Fibroblast of skin of scalp (primary cell): Measurements from ENCODE around the gene PJA1. TPM values are rescaled to one million over a fixed set of nuclear protein-coding genes. Genes with fewer than 3 reads are reported as not detected.

Experiments
- DNase-seq: peaks from one replicate; pipeline ENCODE4 v3.0.0-alpha.2; 2013
- polyA plus RNA-seq, 2 experiments: library from polyadenylated mRNA; unstranded; fragments of 120-200 nt; gene quantifications; one replicate each; pipeline ENCODE4 v1.2.1, GENCODE V29; 2013; ENCODE audit not compliant: insufficient read length in 2 of 2

The PJA1 gene, protein sequence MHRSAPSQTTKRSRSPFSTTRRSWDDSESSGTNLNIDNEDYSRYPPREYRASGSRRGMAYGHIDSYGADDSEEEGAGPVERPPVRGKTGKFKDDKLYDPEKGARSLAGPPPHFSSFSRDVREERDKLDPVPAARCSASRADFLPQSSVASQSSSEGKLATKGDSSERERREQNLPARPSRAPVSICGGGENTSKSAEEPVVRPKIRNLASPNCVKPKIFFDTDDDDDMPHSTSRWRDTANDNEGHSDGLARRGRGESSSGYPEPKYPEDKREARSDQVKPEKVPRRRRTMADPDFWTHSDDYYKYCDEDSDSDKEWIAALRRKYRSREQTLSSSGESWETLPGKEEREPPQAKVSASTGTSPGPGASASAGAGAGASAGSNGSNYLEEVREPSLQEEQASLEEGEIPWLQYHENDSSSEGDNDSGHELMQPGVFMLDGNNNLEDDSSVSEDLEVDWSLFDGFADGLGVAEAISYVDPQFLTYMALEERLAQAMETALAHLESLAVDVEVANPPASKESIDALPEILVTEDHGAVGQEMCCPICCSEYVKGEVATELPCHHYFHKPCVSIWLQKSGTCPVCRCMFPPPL
- 50.4 TPM for polyA plus RNA-seq (2013, experiment 1 of 2; ENCODE audit: insufficient read length)
- polyA plus RNA-seq (2013, experiment 2 of 2; ENCODE audit: insufficient read length), result 55.6 TPM

DNA sequence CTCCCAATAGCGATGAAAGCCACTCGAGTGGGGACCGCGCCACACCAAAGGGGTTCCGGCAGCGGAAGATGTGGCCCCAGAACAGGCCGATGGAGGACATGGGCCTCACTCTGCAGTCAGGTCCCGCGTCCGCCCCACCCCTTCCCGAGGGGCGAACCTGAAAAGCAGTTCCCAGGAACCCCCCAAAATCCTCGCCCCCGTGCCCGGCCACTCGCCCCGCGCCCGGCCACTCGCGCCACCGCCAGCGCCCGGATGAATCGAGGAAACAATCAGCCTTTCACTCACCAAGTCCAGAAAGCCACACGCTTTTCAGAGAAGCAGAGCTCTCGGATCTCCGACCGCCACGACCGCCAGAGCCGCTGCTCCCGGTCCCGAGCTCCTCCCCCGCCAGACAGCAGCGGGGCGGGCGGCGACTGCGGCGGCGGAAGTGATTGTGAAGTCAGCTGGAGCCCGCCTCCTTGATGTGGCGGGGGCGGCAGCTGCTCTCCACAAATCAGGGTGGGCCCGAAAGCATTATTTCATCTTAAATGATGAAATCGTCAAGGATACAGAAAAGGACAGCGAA lies at the start of gene PJA1:
Gene PJA1 (minus strand): TSS at position 367 of the 565 bp plus-strand sequence. CDS start 2,380 bp downstream, outside the sequence.
- peak; percentile 81 for DNase-seq

DNA sequence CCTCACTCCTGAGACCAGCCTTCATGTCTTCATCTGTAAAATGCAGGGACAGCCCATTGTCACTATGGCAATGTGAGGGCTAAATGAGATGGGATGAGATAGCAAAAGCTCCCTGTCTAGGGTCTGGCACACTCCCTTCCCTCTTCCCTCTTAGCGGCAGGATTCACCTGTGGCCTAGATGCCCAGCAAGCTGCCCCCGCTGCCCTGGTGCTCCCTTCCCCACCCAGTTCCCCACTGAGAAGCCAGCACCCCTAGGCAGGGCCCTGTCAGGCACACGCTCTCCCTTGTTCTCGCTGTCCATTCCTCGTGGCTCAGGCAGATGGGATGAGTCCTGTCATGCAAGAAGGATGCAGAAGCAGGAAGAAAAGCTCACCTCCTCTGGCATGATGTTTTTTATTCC lies 49.2 kb upstream of the PJA1 start:
- no peak for DNase-seq

DNA sequence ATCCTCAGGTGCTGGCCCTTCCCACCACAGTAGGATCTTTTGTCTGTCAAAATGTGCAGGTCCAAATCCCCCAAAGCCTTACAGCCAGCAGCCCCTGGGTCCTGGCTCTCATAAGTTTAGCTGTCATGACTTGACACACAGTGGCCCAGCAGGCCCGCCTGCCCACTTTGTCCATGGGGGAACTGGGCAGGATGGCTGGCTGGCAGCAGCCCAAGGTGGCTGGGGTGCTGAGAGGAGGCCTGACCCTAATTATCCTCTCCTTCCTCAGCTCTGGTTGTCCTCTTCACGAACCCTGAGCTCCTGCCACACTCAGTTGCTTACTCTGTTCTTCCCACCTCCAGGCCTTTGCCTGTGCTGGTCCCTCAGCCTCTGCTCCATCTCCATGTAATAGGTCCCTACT lies 46.4 kb upstream of the PJA1 start:
- DNase-seq, result no peak

DNA sequence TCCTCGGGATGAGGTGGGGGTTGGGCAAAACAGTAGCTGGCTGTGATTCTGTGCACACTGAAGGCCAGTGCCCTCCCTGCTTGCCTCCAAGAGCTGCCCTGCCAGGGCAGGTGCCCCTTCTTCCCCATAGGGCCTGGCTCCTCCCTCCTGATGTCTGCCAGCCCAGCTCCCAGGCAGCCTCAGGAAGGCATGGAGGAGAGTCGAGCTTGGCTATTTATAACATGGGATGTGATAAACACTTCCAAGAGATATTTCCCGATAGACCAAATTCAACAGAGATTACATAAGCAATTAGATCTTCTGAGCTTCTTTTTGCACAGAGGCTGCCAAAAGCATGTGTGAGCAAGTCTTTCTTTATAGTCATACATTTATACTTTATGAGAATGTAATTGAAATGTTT lies 45.3 kb upstream of the PJA1 start:
- no peak for DNase-seq

DNA sequence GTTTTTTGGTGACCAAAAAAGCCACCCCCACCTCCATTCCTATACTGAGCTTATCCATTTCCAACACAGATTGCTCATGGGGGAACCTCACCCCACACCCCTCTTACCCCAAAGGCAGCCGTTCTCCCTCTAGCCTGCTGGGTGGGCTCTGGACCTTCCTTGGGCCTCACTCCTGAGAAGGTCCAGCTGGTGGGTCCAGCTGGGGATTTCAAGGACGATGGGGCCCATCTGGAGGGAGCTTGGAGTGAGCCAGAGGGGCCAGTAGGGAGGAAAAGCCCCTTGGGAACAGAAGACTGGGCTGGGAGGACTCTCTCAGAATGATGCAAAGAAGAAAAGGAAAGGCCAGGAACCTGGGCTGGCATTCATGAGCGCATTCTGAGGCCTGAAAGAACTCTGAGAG lies 42.0 kb upstream of the PJA1 start:
- no peak for DNase-seq

DNA sequence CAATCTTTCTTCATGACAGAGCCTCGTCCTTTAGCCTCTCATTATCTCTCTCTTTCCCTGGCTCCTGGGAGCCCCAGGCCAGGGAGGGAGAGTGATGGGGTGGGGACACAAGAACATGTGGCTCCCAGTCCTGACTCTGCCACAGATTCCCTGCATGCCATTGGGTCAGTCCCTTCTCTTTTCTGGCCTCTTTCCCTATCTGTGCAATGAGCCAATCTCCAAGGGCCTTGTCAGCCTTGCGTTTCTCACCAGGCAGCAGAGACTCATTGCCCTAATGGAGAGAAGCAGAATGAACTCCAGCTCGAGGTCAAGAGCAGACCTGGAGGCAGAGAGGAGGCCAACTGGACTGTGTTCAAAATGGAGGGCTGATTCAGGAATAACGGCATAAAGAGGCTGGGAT lies 38.4 kb upstream of the PJA1 start:
- DNase-seq, result no peak

DNA sequence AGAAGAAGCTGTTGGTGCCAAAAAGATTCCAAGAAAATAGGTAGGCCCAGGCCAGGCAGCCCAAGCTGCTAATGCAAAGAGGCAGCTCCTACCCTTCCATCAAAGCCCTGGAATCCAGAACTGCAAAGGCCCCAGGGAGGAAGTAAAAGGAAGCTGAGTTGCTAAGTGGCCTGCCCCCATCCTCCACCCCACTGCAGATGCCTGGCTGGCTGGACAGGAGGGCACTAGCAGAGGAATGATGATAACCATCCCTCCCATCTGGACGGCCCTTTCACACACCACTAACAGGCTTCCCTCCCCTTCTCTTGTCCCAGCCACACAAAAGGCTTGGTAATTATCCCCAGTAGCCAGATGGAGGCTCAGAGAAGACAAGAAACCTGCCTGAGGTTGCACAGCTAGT lies 32.4 kb upstream of the PJA1 start:
- DNase-seq, result no peak

DNA sequence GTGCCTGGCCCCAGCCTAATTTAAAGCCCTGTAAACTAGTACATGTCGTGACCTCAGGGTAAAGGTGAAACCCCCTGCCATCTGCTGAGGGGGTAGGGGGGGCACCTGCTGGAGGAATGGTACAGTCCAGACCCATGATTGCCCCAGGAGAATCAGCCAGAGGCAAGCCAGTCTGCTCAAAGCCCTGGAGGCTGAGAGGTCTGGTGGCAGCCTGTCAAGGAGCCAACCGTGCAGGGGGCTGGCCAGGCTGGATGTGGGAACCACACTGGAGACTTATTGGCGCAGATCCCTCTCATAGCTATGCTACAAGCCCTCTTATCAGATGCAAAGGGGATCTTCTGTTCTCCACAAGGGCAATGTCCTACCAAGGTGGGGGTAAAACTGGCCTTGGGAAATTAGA lies 31.4 kb upstream of the PJA1 start:
- no peak for DNase-seq

DNA sequence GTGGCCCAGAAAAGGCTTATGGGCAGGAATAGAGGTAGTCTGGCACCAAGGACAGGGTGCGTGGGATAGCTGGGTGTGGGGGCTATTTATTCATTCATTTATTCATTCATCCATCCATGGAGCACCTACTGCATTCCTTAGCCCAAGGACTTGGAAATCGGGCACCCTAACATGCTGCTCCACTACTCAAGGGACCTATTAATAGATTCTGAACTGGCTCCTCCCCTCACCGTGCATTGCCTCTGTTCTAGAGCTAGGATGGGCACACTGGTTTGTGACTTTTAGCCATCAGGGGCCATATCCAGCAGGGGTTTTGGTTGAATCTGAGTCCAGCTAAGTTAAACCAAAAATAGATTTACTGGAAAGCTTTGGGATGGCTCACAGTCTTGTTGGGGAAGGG lies 30.6 kb upstream of the PJA1 start:
- no peak for DNase-seq

DNA sequence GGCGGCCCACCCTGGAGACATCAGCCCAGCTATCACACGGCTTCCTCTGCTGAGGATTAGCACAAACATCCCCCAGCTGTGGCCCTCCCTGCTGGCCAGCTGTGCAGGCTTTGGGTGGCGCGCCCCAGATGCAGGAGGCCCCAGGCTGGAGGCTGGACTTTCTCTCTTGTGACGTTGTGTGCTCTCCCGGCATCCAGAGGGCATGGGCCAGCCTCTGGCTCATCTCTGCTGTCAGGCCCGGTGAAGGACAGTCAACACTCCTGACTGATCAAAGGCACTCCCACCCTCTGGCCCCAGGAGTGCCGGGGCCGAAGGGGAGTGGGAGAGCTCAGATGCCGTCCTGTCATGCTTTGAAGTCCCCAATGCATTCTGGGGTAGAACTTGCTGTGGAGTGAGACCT lies 29.9 kb upstream of the PJA1 start:
- no peak for DNase-seq

DNA sequence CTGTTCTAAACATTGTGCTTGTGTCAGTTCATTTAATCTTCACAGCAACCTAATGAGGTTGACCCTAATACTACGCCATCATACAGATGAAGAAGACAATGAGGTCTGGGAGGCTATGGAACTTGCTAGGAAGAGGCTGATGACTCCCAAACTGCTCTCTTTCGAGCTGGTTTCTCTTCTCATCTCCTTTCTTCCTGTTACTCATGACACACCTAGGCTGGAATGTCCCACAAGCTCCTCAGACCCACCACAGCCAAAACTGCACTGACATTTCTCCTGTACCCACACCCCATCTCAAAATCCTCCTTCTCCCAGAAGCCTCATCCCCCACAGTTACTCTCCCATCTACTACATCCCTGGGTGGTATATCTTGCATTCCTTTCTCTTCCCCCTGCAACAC lies 27.4 kb upstream of the PJA1 start:
- no peak for DNase-seq

DNA sequence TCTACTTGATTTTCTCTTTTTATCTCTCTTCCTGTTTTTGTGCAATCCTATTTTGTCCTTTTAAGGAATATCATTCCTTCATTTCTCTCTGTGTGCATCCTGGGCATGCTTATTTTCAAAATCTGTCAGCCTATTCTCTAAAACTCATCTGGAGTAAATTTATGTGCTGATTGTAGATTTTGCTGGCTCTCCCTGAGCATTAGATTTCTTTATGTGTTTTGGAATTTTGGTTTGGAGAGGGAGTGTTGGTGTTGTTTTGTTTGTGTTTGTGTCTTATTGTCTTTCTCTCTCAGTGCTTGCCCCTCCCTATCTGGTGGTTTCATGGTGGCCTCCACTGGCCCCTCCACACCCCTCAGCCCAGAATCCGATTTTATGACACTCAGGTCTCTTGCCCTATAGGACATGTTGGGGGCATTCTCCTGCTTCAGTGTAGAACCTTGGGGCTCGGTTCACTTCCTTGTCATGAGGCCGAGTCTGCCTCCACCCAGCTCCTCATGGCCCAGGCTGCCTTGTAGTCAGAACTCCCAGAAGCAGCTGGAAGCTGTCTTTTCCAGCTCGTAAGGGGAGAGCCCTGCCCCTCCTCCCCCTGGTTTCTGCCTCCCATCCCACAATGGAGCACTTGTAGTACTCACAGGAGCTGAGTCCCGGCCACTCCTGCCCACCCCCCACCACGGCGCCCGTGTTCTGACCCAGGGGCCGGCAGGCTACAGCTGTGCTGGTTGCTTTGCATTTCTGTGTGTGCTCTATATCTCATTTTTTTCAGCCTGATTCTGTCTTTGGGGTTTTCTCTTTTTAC lies 24.5 kb upstream of the PJA1 start:
- DNase-seq, result no peak

DNA sequence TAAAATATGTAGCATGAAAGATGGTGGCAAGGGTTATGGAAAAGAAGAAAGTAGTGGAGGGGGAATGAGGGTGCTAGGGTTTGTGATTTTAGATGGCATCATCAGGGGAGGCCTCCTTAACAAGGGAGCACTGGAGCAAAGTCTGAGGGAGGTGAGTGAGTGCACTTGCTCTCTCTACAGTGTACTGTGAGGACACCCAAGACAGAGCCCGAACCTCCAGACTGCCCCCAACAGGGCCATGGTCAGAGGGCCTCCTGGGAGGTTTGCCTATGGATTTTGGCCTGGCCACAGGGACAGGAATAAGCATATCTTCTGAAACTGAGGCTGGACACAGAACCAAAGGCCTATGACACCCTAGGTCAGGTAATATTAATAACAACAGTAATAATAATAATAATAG lies 21.4 kb upstream of the PJA1 start:
- DNase-seq, result no peak

DNA sequence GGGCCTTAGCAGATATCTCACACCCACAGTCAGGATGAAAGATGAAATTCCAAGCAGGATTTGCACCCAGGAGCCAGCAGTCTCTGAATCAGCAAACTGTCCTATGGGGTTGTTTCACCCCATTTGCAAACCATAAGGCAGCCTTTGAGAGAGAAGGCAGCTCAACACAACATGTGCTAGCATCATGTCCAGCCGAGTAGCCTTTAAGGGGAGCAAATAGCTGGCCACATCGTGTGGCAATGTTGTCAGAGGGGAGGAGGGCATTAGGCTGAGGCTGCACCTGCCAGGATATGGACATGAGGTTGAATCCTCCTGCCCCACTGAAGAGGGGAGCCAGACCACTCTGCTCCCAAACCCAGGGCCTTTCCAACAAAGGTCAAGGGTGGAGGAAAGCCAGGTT lies 20.6 kb upstream of the PJA1 start:
- DNase-seq, result no peak

DNA sequence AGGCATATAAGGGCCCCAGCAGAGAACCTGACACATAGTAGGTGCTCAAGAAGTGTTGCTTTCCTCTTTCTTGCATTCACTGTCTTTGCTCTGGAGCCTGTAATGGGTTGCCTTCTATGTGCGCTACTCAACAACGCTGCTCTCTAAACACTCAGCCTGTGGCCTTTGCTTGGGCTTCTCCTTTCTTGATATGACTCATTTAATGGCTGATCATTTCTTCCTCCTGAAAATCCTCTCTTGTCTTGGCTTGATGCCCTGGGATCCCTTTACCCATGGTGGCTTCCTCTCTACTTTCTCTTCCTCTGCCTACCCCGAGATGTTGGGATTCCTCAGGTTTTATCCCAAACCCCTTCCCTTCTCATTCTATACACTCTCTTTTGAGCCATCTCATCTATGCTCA lies 19.9 kb upstream of the PJA1 start:
- no peak for DNase-seq

DNA sequence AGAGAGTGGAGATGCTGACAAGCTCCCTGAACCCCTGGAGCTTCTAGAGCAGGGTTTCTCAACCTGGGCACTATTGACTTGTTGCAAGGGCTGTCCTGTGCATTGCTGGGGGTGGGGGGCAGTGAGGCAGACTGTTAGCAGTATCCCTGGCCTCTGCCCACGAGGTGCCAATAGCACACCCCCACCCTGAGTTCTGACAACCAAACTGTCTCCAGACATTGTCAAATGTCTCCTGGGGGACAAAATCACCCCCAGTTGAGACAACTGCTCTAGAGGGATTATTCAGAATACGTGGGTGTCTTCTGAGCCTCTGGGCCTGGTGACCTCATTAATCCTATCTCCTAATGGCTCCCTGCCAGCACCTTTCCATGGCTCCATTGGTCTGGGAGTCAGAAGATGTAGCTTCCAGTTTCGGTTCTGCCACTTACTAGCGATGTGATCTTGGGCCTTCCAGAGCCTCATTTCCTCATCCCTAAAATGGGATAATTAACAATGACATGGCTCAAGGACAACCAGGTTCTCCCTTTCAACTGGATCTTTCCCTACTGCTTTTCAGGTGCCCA lies 17.6 kb upstream of the PJA1 start:
- no peak for DNase-seq

DNA sequence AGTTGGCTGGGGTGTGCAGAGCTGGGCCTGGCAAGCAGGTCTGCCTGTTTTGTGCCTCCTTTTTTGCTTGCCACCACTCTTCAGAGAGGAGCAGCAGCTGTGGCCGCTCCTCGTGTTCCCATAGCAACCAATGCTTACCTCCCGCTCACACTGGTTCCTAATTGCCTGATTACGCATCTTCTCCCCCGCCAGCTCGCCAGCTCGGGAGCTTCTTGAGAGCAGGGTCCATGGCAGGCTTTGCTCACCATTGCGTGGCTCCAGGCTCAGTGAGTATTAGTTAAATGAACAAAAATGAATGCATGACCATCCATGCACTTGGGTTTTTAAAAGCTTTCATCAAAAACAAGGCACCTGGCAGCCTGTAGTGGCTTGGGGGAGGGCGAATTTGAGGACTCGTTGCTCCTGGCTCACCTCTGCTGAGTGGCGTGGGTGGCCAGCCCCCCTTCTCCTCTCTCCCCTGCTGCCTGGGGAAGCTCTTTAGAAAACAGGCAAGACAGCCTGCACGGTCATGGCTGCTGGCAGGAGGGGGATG lies 14.2 kb upstream of the PJA1 start:
- DNase-seq, result no peak

DNA sequence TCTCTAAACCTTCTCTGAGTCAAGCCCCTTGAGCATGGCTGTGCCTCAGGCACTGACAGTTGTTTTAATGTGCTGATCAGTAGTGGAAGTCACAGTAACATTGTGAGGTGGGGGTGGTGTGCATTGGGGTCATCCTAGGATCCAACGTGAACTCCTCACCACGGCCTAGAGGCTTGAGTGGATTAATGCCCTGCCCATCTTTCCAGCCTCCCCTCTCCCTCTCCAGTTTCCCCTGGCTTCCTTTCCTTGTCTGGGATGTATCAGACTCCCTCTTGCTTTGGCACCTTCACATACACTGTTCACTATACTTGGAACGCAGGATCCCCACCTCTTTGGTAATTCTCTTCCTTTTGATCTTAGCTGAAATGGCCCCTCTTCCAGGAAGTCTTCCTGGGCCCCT lies 13.3 kb upstream of the PJA1 start:
- no peak for DNase-seq

DNA sequence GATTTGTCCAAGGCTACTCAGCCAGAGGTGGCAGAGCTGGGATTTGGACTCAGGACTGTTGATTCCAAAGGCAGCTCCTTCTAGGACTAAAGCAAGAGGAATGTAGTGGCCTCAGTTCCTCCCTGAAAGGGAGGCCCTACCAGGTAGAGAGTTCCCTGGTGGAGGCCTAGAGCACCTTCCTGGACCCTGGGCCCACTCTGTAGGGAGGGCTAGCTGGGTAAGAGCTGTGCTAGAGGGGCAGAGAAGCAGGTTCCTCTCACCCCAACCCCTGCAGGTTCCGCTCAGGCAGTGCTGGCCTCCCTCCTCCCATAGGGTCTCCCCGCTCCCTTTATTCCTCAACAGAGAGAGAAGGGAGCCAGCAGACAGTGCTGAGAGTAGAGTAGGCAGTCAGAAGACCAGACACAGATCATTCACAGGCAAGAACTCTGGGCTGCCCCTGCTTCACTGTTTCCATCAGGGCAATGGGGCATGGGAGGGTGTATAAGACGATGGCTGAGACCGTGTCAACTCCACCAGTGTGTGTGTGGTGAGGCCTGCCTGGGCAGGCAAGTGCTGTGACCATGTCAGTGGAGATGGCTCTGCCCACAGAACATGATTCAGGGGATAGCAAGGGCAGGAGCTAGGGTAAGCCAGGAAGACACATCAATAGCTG lies 12.4 kb upstream of the PJA1 start:
- no peak for DNase-seq

DNA sequence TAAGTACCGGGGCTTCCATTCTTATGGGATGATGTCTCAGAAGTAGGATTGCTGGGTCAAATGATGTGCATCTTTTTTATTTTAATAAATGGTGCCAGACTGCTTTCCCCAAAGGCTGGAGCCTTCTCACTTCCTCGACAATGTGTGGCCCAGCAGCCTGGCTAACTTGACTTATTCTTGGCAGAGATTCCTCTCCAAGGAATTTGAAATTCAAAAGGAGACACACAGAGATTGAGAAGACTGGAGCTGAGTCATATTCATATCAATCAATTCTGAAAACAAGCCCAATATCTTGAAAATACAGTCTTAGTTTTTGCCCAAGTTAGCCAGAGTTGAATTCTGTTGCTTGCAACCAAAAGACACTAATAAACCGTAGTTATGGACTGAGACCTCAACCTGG lies 10.8 kb upstream of the PJA1 start:
- DNase-seq, result peak; percentile 25

DNA sequence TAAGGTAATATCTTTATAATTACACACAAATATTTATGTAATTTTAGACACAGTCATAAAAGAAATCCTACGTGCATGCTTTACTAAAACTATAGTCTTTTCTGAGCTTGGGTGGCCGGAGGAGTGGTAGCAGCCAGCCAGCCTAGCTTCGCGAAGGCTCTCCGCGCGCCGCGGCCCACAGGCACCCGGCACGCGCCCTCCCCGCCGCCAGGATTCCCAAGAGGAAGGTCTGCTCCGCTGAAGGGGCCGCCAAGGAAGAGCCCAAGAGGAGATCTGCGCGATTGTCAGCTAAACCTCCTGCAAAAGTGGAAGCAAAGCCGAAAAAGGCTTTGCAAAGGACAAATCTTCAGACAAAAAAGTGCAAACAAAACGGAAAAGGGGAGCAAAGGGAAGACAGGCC lies 8.7 kb upstream of the PJA1 start:
- DNase-seq, result no peak

DNA sequence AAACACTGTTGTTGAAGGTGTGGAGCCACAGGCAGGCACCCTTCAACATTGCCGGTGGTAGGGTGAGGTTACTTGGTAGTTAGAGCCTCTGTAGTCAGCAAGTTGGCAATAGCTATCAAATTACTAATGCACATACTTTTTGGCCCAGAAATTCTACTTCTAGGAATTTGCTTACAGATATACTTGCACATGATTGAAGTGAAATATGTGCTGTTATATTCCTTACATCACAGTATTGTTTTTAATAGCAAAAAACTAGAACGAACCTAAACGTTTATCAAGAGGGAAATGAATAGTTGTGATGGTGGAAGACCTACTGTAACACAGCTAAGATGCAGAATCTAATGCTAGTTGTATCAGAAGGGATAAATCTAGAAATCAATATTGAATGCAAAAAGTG lies 7.7 kb upstream of the PJA1 start:
- DNase-seq, result no peak
